ENCODE data around the gene TOMM40. TPM values are rescaled to one million over a fixed set of nuclear protein-coding genes. Genes with fewer than 3 reads are reported as not detected.

TOMM40 gene
- total and polyA plus RNA-seq, 4 donors = 27.0 to 34.4 (median 30.6) TPM

DNA sequence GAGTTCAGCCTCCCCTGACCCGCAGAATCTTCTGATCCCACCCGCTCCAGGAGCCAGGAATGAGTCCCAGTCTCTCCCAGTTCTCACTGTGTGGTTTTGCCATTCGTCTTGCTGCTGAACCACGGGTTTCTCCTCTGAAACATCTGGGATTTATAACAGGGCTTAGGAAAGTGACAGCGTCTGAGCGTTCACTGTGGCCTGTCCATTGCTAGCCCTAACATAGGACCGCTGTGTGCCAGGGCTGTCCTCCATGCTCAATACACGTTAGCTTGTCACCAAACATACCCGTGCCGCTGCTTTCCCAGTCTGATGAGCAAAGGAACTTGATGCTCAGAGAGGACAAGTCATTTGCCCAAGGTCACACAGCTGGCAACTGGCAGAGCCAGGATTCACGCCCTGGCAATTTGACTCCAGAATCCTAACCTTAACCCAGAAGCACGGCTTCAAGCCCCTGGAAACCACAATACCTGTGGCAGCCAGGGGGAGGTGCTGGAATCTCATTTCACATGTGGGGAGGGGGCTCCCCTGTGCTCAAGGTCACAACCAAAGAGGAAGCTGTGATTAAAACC lies 13.5 kb downstream of the TOMM40 start:
- Histone ChIP-seq H3K36me3 (ENCODE audit: control insufficient read depth in 4 of 4, insufficient read depth in 3 of 4, low read depth in 1 of 4, low read length in 3 of 4) (peaks cover 0 to 26% (median 4%) of the 10 kb centered on the region in 4 donors), H3K4me3 (ENCODE audit: low read depth in 1 of 3, low read length in 3 of 3) (peak overlapping the region; percentile 20 to 70 (median 55)), H3K27me3 (ENCODE audit: control insufficient read depth in 4 of 4, insufficient read depth in 4 of 4, low read length in 3 of 4) (no peaks in the 10 kb centered on the region), H3K4me1 (ENCODE audit: control insufficient read depth in 4 of 4, insufficient read depth in 4 of 4, low read length in 3 of 4) (peaks cover 13 to 64% (median 42%) of the 10 kb centered on the region in 4 donors), H3K27ac (ENCODE audit: low read depth in 1 of 2, low read length in 2 of 2) (peak overlapping the region; percentile 78 to 88), H3K9me3 (ENCODE audit: control insufficient read depth in 4 of 4, low read length in 3 of 4) (no peaks in the 10 kb centered on the region), H3K9ac (ENCODE audit: low read depth in 1 of 2, low read length in 2 of 2) (peak overlapping the region; percentile 10 to 57)
- TF ChIP-seq, protein P1, sequence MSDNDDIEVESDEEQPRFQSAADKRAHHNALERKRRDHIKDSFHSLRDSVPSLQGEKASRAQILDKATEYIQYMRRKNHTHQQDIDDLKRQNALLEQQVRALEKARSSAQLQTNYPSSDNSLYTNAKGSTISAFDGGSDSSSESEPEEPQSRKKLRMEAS (IDR thresholded peaks at IDR 0.05) = no peak
- TF ChIP-seq NR2F2 (IDR thresholded peaks at IDR 0.05) (no peak), SP1 (IDR thresholded peaks at IDR 0.05) (no peak), HNF4G (IDR thresholded peaks at IDR 0.05) (no peak), GABPA (IDR thresholded peaks at IDR 0.05 in 1 of 2, conservative IDR thresholded peaks at IDR 0.05 in 1 of 2) (no peak), FOXA2 (IDR thresholded peaks at IDR 0.05) (no peak), RAD21 (IDR thresholded peaks at IDR 0.05) (peak; percentile 23 to 44), RXRA (IDR thresholded peaks at IDR 0.05) (no peak)
- TF ChIP-seq, protein P2, sequence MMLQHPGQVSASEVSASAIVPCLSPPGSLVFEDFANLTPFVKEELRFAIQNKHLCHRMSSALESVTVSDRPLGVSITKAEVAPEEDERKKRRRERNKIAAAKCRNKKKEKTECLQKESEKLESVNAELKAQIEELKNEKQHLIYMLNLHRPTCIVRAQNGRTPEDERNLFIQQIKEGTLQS (IDR thresholded peaks at IDR 0.05) = no peak
- TF ChIP-seq, protein P3, sequence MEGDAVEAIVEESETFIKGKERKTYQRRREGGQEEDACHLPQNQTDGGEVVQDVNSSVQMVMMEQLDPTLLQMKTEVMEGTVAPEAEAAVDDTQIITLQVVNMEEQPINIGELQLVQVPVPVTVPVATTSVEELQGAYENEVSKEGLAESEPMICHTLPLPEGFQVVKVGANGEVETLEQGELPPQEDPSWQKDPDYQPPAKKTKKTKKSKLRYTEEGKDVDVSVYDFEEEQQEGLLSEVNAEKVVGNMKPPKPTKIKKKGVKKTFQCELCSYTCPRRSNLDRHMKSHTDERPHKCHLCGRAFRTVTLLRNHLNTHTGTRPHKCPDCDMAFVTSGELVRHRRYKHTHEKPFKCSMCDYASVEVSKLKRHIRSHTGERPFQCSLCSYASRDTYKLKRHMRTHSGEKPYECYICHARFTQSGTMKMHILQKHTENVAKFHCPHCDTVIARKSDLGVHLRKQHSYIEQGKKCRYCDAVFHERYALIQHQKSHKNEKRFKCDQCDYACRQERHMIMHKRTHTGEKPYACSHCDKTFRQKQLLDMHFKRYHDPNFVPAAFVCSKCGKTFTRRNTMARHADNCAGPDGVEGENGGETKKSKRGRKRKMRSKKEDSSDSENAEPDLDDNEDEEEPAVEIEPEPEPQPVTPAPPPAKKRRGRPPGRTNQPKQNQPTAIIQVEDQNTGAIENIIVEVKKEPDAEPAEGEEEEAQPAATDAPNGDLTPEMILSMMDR (IDR thresholded peaks at IDR 0.05; ENCODE audit: low read depth, low read length, missing input control) = peak; percentile 33
- TF ChIP-seq, protein P4, sequence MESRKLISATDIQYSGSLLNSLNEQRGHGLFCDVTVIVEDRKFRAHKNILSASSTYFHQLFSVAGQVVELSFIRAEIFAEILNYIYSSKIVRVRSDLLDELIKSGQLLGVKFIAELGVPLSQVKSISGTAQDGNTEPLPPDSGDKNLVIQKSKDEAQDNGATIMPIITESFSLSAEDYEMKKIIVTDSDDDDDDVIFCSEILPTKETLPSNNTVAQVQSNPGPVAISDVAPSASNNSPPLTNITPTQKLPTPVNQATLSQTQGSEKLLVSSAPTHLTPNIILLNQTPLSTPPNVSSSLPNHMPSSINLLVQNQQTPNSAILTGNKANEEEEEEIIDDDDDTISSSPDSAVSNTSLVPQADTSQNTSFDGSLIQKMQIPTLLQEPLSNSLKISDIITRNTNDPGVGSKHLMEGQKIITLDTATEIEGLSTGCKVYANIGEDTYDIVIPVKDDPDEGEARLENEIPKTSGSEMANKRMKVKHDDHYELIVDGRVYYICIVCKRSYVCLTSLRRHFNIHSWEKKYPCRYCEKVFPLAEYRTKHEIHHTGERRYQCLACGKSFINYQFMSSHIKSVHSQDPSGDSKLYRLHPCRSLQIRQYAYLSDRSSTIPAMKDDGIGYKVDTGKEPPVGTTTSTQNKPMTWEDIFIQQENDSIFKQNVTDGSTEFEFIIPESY (IDR thresholded peaks at IDR 0.05) = no peak
- DNase-seq (ENCODE audit: low spot score) = no peak
- 29% methylated on average over 12 of the region's 12 CpGs for WGBS

DNA sequence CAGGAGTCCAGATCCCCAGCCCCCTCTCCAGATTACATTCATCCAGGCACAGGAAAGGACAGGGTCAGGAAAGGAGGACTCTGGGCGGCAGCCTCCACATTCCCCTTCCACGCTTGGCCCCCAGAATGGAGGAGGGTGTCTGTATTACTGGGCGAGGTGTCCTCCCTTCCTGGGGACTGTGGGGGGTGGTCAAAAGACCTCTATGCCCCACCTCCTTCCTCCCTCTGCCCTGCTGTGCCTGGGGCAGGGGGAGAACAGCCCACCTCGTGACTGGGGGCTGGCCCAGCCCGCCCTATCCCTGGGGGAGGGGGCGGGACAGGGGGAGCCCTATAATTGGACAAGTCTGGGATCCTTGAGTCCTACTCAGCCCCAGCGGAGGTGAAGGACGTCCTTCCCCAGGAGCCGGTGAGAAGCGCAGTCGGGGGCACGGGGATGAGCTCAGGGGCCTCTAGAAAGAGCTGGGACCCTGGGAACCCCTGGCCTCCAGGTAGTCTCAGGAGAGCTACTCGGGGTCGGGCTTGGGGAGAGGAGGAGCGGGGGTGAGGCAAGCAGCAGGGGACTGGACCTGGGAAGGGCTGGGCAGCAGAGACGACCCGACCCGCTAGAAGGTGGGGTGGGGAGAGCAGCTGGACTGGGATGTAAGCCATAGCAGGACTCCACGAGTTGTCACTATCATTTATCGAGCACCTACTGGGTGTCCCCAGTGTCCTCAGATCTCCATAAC lies 14.5 kb downstream of the TOMM40 start, which contains the start of gene APOE:
TSS of gene APOE (plus strand) at position 360 of the 724 bp plus-strand sequence. CDS start 829 bp downstream, outside the sequence.
- no peaks in the 10 kb centered on the region for H3K9me3 ChIP-seq (ENCODE audit: control insufficient read depth in 4 of 4, low read length in 3 of 4)
- H3K27me3 ChIP-seq (ENCODE audit: control insufficient read depth in 4 of 4, insufficient read depth in 4 of 4, low read length in 3 of 4) = no peaks in the 10 kb centered on the region
- H3K36me3 ChIP-seq (ENCODE audit: control insufficient read depth in 4 of 4, insufficient read depth in 3 of 4, low read depth in 1 of 4, low read length in 3 of 4) = peaks cover 0 to 16% (median 4%) of the 10 kb centered on the region in 4 donors
- peak within 1 kb of the TSS; percentile 0 to 60 for H3K9ac ChIP-seq (ENCODE audit: low read depth in 1 of 2, low read length in 2 of 2)
- WGBS = 3% methylated on average over 20 of the region's 20 CpGs
- H3K4me1 ChIP-seq (ENCODE audit: control insufficient read depth in 4 of 4, insufficient read depth in 4 of 4, low read length in 3 of 4) = peaks cover 13 to 67% (median 42%) of the 10 kb centered on the region in 4 donors
- DNase-seq (ENCODE audit: low spot score) = peak; percentile 70
- H3K27ac ChIP-seq (ENCODE audit: low read depth in 1 of 2, low read length in 2 of 2) = peak within 1 kb of the TSS; percentile 78 to 88
- H3K4me3 ChIP-seq (ENCODE audit: low read depth in 1 of 3, low read length in 3 of 3) = peak within 1 kb of the TSS; percentile 55 to 82 (median 70)
- TF ChIP-seq EGR1 (IDR thresholded peaks at IDR 0.05; ENCODE audit: low read depth in 2 of 2) = no peak
- TF ChIP-seq, protein P2 (IDR thresholded peaks at IDR 0.05) = peak; percentile 29
- TF ChIP-seq, protein P3 (IDR thresholded peaks at IDR 0.05; ENCODE audit: low read depth, low read length, missing input control) = no peak
- TF ChIP-seq, protein P5, sequence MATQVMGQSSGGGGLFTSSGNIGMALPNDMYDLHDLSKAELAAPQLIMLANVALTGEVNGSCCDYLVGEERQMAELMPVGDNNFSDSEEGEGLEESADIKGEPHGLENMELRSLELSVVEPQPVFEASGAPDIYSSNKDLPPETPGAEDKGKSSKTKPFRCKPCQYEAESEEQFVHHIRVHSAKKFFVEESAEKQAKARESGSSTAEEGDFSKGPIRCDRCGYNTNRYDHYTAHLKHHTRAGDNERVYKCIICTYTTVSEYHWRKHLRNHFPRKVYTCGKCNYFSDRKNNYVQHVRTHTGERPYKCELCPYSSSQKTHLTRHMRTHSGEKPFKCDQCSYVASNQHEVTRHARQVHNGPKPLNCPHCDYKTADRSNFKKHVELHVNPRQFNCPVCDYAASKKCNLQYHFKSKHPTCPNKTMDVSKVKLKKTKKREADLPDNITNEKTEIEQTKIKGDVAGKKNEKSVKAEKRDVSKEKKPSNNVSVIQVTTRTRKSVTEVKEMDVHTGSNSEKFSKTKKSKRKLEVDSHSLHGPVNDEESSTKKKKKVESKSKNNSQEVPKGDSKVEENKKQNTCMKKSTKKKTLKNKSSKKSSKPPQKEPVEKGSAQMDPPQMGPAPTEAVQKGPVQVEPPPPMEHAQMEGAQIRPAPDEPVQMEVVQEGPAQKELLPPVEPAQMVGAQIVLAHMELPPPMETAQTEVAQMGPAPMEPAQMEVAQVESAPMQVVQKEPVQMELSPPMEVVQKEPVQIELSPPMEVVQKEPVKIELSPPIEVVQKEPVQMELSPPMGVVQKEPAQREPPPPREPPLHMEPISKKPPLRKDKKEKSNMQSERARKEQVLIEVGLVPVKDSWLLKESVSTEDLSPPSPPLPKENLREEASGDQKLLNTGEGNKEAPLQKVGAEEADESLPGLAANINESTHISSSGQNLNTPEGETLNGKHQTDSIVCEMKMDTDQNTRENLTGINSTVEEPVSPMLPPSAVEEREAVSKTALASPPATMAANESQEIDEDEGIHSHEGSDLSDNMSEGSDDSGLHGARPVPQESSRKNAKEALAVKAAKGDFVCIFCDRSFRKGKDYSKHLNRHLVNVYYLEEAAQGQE (IDR thresholded peaks at IDR 0.05) = peak; percentile 61
- no peak for TF ChIP-seq GABPA (IDR thresholded peaks at IDR 0.05 in 1 of 2, conservative IDR thresholded peaks at IDR 0.05 in 1 of 2)
- TF ChIP-seq HNF4A (conservative IDR thresholded peaks at IDR 0.05) = peak; percentile 42 to 59
- TF ChIP-seq, protein P1 (IDR thresholded peaks at IDR 0.05) = no peak
- TF ChIP-seq HNF4G (IDR thresholded peaks at IDR 0.05) = no peak
- TF ChIP-seq RXRA (IDR thresholded peaks at IDR 0.05) = peak; percentile 56 to 63
- TF ChIP-seq, protein P4 (IDR thresholded peaks at IDR 0.05) = no peak
- TF ChIP-seq YY1 (IDR thresholded peaks at IDR 0.05) = no peak
- no peak for TF ChIP-seq NR2F2 (IDR thresholded peaks at IDR 0.05)
